HG03442 (cell line): ENCODE measurements around the gene PRR23B.
"Not testable (repeated sequence)": the region's sequence is repeated elsewhere in the genome, so short reads cannot be mapped to it uniquely, and the experiment has no call there.

Experiments used
- ATAC-seq: cut with Tn5 transposase; IDR thresholded peaks from one replicate; pipeline ENCODE4 v1.9.1; 2021; ENCODE audit warnings: mild to moderate bottlenecking, moderate library complexity; ENCODE audit not compliant: unreplicated experiment

The PRR23B gene

GRCh38 chr3:139020868-139021234, at the start of gene PRR23B:
PRR23B (minus strand) TSS chr3:139020926; CDS start chr3:139020661, 265 bp downstream.
- ATAC-seq = no peak

GRCh38 chr3:139062918-139063317, 42.2 kb upstream of the PRR23B start:
- no peak for ATAC-seq

- ATAC-seq = no peak
These were observed 32.3 kb upstream of the PRR23B start for GRCh38 chr3:139052802-139053600.

- ATAC-seq = no peak
These were observed 23.9 kb upstream of the PRR23B start, which contains the start of gene PRR23C for GRCh38 chr3:139044366-139045210. PRR23C (minus strand) TSS chr3:139044892; CDS start chr3:139044620, 272 bp downstream.

- no peak for ATAC-seq
These were observed 23.0 kb upstream of the PRR23B start for GRCh38 chr3:139043554-139044365.

- no peak for ATAC-seq
These were observed 16.8 kb upstream of the PRR23B start for GRCh38 chr3:139037478-139037877.

GRCh38 chr3:139032326-139033002, 11.7 kb upstream of the PRR23B start:
- no peak for ATAC-seq

GRCh38 chr3:139030576-139030975, 9.8 kb upstream of the PRR23B start:
- not testable (repeated sequence) for ATAC-seq

- ATAC-seq = no peak
These were observed 4.2 kb upstream of the PRR23B start for GRCh38 chr3:139024968-139025367.

GRCh38 chr3:139020036-139020867, 474 bp downstream of the PRR23B start:
- ATAC-seq = no peak

GRCh38 chr3:139016430-139017048, 4.2 kb downstream of the PRR23B start:
- no peak for ATAC-seq

GRCh38 chr3:139006051-139006716, 14.5 kb downstream of the PRR23B start, which contains the start of gene PRR23A:
PRR23A (minus strand) TSS chr3:139006268; CDS start chr3:139006268, 0 bp downstream.
- ATAC-seq = no peak

- ATAC-seq = no peak
These were observed 15.3 kb downstream of the PRR23B start for GRCh38 chr3:139005356-139005993.

- ATAC-seq = no peak
These were observed 25.0 kb downstream of the PRR23B start for GRCh38 chr3:138995706-138996105.

GRCh38 chr3:138987181-138987580, 33.5 kb downstream of the PRR23B start:
- no peak for ATAC-seq

GRCh38 chr3:138985932-138986331, 34.8 kb downstream of the PRR23B start:
- ATAC-seq = no peak

- no peak for ATAC-seq
These were observed 35.9 kb downstream of the PRR23B start for GRCh38 chr3:138984816-138985215.

- no peak for ATAC-seq
These were observed 44.7 kb downstream of the PRR23B start for GRCh38 chr3:138976047-138976446.
